ENCODE data around the gene SUGCT. TPM values are rescaled to one million over a fixed set of nuclear protein-coding genes. Genes with fewer than 3 reads are reported as not detected.

The SUGCT gene
- total RNA-seq, 4 donors from 2014 or later = 0.83 to 7.1 (median 3.2) TPM

GRCh38 chr7:40220421-40220911 is 85.7 kb downstream of the SUGCT start:
- Histone ChIP-seq H3K27ac (peak overlapping the region in 3 of 4 donors; percentile 24 to 61 (median 40)), H3K9me3 (no peaks in the 10 kb centered on the region), H3K4me1 (peaks cover 0 to 4% (median 0%) of the 10 kb centered on the region in 3 donors), H3K36me3 (no peaks in the 10 kb centered on the region), H3K4me3 (no peak overlapping the region), H3K27me3 (no peaks in the 10 kb centered on the region)
- DNase-seq = no peak
- intact Hi-C loops (cut with DNase I) = no loop called here
- TF ChIP-seq CTCF (IDR thresholded peaks at IDR 0.05) (no peak), POLR2A (IDR thresholded peaks at IDR 0.05) (no peak)

GRCh38 chr7:40221836-40222235 is 87.0 kb downstream of the SUGCT start:
- TF ChIP-seq CTCF (IDR thresholded peaks at IDR 0.05) (no peak), POLR2A (IDR thresholded peaks at IDR 0.05) (no peak)
- Histone ChIP-seq H3K4me1 (peaks cover 0 to 4% (median 0%) of the 10 kb centered on the region in 3 donors), H3K27me3 (no peaks in the 10 kb centered on the region), H3K9me3 (no peaks in the 10 kb centered on the region), H3K36me3 (no peaks in the 10 kb centered on the region), H3K4me3 (no peak overlapping the region), H3K27ac (peak overlapping the region in 3 of 4 donors; percentile 34 to 72 (median 40))
- 64 to 91% methylated on average over 2 of the region's 2 CpGs for WGBS, 2 donors
- intact Hi-C loops (cut with DNase I) = no loop called here
- DNase-seq = no peak

- DNase-seq = no peak
- H3K27ac ChIP-seq = peak overlapping the region in 2 of 4 donors; percentile 31 to 34
- H3K4me1 ChIP-seq = peaks cover 0 to 4% (median 0%) of the 10 kb centered on the region in 3 donors
- H3K4me3 ChIP-seq = no peak overlapping the region
- H3K36me3 ChIP-seq = no peaks in the 10 kb centered on the region
- intact Hi-C loops (cut with DNase I) = no loop called here
- no peaks in the 10 kb centered on the region for H3K9me3 ChIP-seq
- no peaks in the 10 kb centered on the region for H3K27me3 ChIP-seq
- TF ChIP-seq POLR2A (IDR thresholded peaks at IDR 0.05) = no peak
- no peak for TF ChIP-seq CTCF (IDR thresholded peaks at IDR 0.05)
- WGBS, 2 donors = 63 to 69% methylated on average over 2 of the region's 2 CpGs
These were observed 88.8 kb downstream of the SUGCT start for GRCh38 chr7:40223451-40224127.

- TF ChIP-seq CTCF (IDR thresholded peaks at IDR 0.05) (no peak), POLR2A (IDR thresholded peaks at IDR 0.05) (no peak)
- no peak for DNase-seq
- Histone ChIP-seq H3K9me3 (no peaks in the 10 kb centered on the region), H3K27ac (no peak overlapping the region), H3K27me3 (no peaks in the 10 kb centered on the region), H3K36me3 (no peaks in the 10 kb centered on the region), H3K4me1 (no peaks in the 10 kb centered on the region), H3K4me3 (no peak overlapping the region)
- intact Hi-C loops (cut with DNase I) = no loop called here
- WGBS, 2 donors = 72 to 77% methylated on average over 4 of the region's 4 CpGs
These were observed 95.3 kb downstream of the SUGCT start for GRCh38 chr7:40230101-40230500.

- WGBS, 2 donors = 76 to 90% methylated on average over 1 of the region's 1 CpG
These were observed 97.0 kb downstream of the SUGCT start for GRCh38 chr7:40231796-40232195.

More at GRCh38 chr7:40231796-40232195, 97.0 kb downstream of the SUGCT start:
- Histone ChIP-seq H3K4me3 (no peak overlapping the region), H3K36me3 (no peaks in the 10 kb centered on the region), H3K27me3 (no peaks in the 10 kb centered on the region), H3K4me1 (no peaks in the 10 kb centered on the region), H3K27ac (no peak overlapping the region), H3K9me3 (no peaks in the 10 kb centered on the region)
- TF ChIP-seq CTCF (IDR thresholded peaks at IDR 0.05) (no peak), POLR2A (IDR thresholded peaks at IDR 0.05) (no peak)
- intact Hi-C loops (cut with DNase I) = no loop called here
- DNase-seq = no peak
